Choroid plexus epithelial cell (primary cell): Measurements from ENCODE around the gene HSPA12A.

Experiments
- DNase-seq: peaks from one replicate; pipeline ENCODE4 v3.0.0-alpha.2; 2010; ENCODE audit warnings: low read depth
- H3K4me3 ChIP-seq: 2 replicates; pipeline ENCODE4 v1.5.1; 2011; ENCODE audit warnings: low read depth, mild to moderate bottlenecking, control low read depth, low read length, moderate library complexity
- TF ChIP-seq, protein P1 (sequence below): conservative IDR thresholded peaks from 2 replicates; pipeline ENCODE4 v1.5.1; 2011; ENCODE audit warnings: low read depth, mild to moderate bottlenecking, control low read depth, inconsistent platforms, low read length, moderate library complexity

The HSPA12A gene

DNA sequence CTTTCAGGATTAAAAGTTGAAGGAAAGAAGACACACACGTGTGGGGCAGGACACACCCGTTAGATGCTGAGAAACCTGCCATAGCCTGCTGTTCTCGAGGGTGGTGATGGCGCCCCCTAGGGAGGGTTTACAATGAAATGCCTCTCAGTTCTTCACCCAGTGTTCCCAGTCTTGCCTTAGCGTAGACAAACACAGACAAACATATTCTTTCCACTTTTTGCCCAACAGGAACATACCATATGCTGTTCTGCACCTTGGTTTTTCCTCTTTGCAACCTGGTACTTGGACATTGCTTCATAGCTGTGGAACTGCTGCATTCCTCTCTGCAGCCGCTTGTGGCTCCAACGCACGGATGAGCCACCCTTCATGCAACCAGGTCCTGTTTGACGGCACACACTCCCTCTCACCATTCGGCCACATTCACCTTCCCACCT lies 23.3 kb upstream of the HSPA12A start:
- DNase-seq = peak; percentile 37

GRCh38 chr10:116764979-116765378 lies 22.6 kb upstream of the HSPA12A start:
- TF ChIP-seq, protein P1, sequence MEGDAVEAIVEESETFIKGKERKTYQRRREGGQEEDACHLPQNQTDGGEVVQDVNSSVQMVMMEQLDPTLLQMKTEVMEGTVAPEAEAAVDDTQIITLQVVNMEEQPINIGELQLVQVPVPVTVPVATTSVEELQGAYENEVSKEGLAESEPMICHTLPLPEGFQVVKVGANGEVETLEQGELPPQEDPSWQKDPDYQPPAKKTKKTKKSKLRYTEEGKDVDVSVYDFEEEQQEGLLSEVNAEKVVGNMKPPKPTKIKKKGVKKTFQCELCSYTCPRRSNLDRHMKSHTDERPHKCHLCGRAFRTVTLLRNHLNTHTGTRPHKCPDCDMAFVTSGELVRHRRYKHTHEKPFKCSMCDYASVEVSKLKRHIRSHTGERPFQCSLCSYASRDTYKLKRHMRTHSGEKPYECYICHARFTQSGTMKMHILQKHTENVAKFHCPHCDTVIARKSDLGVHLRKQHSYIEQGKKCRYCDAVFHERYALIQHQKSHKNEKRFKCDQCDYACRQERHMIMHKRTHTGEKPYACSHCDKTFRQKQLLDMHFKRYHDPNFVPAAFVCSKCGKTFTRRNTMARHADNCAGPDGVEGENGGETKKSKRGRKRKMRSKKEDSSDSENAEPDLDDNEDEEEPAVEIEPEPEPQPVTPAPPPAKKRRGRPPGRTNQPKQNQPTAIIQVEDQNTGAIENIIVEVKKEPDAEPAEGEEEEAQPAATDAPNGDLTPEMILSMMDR = no peak
- no peak for DNase-seq
- H3K4me3 ChIP-seq = no peak overlapping the region

More for the DNA sequence above, 23.3 kb upstream of the HSPA12A start:
- TF ChIP-seq, protein P1 = peak; percentile 49
- no peak overlapping the region for H3K4me3 ChIP-seq

GRCh38 chr10:116763440-116763839 lies 21.1 kb upstream of the HSPA12A start:
- no peak overlapping the region for H3K4me3 ChIP-seq
- DNase-seq = no peak
- TF ChIP-seq, protein P1 = no peak

- TF ChIP-seq, protein P1 = no peak
- DNase-seq = no peak
- H3K4me3 ChIP-seq = no peak overlapping the region
Measured at GRCh38 chr10:116761883-116762282, 19.5 kb upstream of the HSPA12A start.

- DNase-seq = no peak
- TF ChIP-seq, protein P1 = no peak
Measured at GRCh38 chr10:116760919-116761318, 18.6 kb upstream of the HSPA12A start.

GRCh38 chr10:116757246-116757645 lies 14.9 kb upstream of the HSPA12A start:
- H3K4me3 ChIP-seq = no peak overlapping the region
- DNase-seq = no peak
- TF ChIP-seq, protein P1 = no peak

More at GRCh38 chr10:116760919-116761318, 18.6 kb upstream of the HSPA12A start:
- no peak overlapping the region for H3K4me3 ChIP-seq

DNA sequence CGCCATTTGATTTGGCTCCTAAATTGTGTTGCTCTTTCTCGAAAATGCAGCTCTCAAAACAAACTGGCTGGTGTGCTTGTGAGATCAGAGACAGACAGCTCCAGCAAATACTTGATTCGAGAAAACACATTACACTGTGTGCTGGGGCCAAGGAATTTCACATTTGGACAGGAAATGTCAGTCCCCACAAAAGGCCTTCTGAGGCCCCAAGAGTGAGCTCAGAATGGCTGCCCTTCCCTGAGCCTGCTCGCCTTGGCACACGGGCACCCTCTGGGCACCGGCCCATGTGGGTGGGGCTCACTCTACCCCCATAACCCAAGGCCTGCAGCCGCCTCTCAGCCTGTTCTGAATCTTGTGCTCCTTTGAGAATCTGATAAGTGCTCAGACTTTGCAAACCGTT lies 13.9 kb upstream of the HSPA12A start:
- peak; percentile 25 for DNase-seq
- no peak overlapping the region for H3K4me3 ChIP-seq

More for the DNA sequence above, 13.9 kb upstream of the HSPA12A start:
- TF ChIP-seq, protein P1 = no peak
